Astrocyte (in vitro differentiated cells and primary cell): Measurements from ENCODE around the gene FYCO1. TPM values are rescaled to one million over a fixed set of nuclear protein-coding genes. Genes with fewer than 3 reads are reported as not detected.

Experiments
- DNase-seq: peaks from one replicate; pipeline ENCODE4 v3.0.0-alpha.2; 2010; ENCODE audit warnings: low read depth
- FAIRE-seq: peaks from 2 replicates; lab custom pipeline; 2011; peaks lifted over from hg19 to GRCh38; lab: Jason Lieb, UNC
- H2AFZ ChIP-seq: 2 replicates; pipeline ENCODE4 v1.6.0; 2012; ENCODE audit warnings: low read depth, low read length, inconsistent platforms
- H3K27ac ChIP-seq: 2 replicates; pipeline ENCODE4 v1.5.1; 2011; ENCODE audit warnings: low read depth, low read length, inconsistent platforms
- H3K27me3 ChIP-seq: 2 replicates; pipeline ENCODE4 v1.6.0; 2011; ENCODE audit warnings: low read length, inconsistent platforms; ENCODE audit not compliant: insufficient read depth
- H3K36me3 ChIP-seq: 2 replicates; pipeline ENCODE4 v1.5.1; 2011; ENCODE audit warnings: low read length, inconsistent platforms; ENCODE audit not compliant: insufficient read depth
- H3K4me1 ChIP-seq: 2 replicates; pipeline ENCODE4 v1.5.1; 2011; ENCODE audit warnings: low read length, inconsistent platforms; ENCODE audit not compliant: insufficient read depth
- H3K4me2 ChIP-seq: 2 replicates; pipeline ENCODE4 v1.6.0; 2012; ENCODE audit warnings: low read length, inconsistent platforms
- H3K4me3 ChIP-seq: 2 replicates; pipeline ENCODE4 v1.5.1; 2011; ENCODE audit warnings: low read depth, mild to moderate bottlenecking, low read length, inconsistent platforms; ENCODE audit not compliant: insufficient read depth
- H3K79me2 ChIP-seq: 2 replicates; pipeline ENCODE4 v1.6.0; 2012; ENCODE audit warnings: mild to moderate bottlenecking, low read length, inconsistent platforms; ENCODE audit not compliant: insufficient read depth
- H3K9ac ChIP-seq: 2 replicates; pipeline ENCODE4 v1.6.0; 2012; ENCODE audit warnings: mild to moderate bottlenecking, low read length, inconsistent platforms
- H3K9me3 ChIP-seq: 2 replicates; pipeline ENCODE4 v1.5.1; 2012; ENCODE audit warnings: low read depth, mild to moderate bottlenecking, low read length, inconsistent platforms; ENCODE audit not compliant: insufficient read depth
- H4K20me1 ChIP-seq: 2 replicates; pipeline ENCODE4 v1.6.0; 2012; ENCODE audit warnings: low read length, inconsistent platforms; ENCODE audit not compliant: insufficient read depth
- H3K27ac Mint-ChIP-seq: one replicate; pipeline ENCODE4 v1.8.0; 2021; ENCODE audit warnings: mild to moderate bottlenecking, mixed read lengths; ENCODE audit not compliant: unreplicated experiment
- H3K27me3 Mint-ChIP-seq: one replicate; pipeline ENCODE4 v1.8.0; 2021; ENCODE audit warnings: low read depth, mixed read lengths; ENCODE audit not compliant: unreplicated experiment
- H3K36me3 Mint-ChIP-seq: one replicate; pipeline ENCODE4 v1.8.0; 2021; ENCODE audit warnings: low read depth, mixed read lengths; ENCODE audit not compliant: unreplicated experiment
- H3K4me1 Mint-ChIP-seq: one replicate; pipeline ENCODE4 v1.8.0; 2021; ENCODE audit warnings: low read depth, mixed read lengths; ENCODE audit not compliant: unreplicated experiment
- H3K4me3 Mint-ChIP-seq: one replicate; pipeline ENCODE4 v1.8.0; 2021; ENCODE audit warnings: mild to moderate bottlenecking, moderate library complexity, mixed read lengths; ENCODE audit not compliant: unreplicated experiment
- H3K9me3 Mint-ChIP-seq: one replicate; pipeline ENCODE4 v1.8.0; 2021; ENCODE audit warnings: mild to moderate bottlenecking, mixed read lengths; ENCODE audit not compliant: unreplicated experiment
- EZH2 ChIP-seq: IDR thresholded peaks from 2 replicates; pipeline ENCODE4 v1.6.1; 2012; ENCODE audit warnings: mild to moderate bottlenecking, low read length, inconsistent platforms; ENCODE audit not compliant: insufficient read depth
- total RNA-seq: library from RNA; stranded (reverse); gene quantifications from 2 replicates; pipeline ENCODE4 v1.2.1, GENCODE V29; 2021
- TF ChIP-seq, protein P1 (sequence below): IDR thresholded peaks from 2 replicates; pipeline ENCODE4 v1.5.1; 2011; ENCODE audit warnings: low read depth, mild to moderate bottlenecking, inconsistent platforms, low read length, moderate library complexity; ENCODE audit not compliant: insufficient read depth

The FYCO1 gene
- total RNA-seq, 1 donor from 2014 or later, result 19.7 TPM

DNA sequence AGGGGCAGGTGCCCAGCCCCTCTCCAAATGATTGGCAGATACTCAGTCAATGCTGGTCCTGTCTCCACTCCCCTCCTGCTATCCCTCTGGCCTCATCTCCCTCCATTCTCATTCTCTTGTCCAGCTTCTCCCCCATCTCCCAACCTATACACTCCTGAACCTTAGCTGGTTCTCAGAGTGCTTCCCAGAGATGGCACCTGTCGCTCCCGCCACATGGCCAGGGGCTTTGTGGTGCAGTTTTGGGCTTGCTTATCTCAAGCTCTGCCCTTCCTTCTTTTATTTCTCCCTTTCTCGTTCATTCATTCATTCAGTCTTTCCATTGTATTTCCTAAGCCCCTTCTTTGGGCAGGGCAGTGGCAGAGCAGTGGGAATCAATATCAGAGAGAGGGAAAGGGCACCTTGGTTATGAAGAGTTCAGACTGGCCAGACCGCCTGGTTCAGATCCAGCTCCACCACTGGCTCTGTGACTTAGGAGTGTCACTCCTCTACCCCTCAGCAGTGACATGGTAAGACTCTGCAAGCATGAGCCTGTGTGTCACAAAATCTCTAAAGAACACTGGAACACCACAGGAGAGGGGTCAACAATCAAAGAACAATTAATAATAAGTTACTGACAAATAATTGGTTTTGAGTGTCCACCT, 72.6 kb downstream of the FYCO1 start:
- Mint-ChIP-seq H3K36me3 (peaks cover 39% of the 10 kb centered on the region), H3K27me3 (no peaks in the 10 kb centered on the region)

DNA sequence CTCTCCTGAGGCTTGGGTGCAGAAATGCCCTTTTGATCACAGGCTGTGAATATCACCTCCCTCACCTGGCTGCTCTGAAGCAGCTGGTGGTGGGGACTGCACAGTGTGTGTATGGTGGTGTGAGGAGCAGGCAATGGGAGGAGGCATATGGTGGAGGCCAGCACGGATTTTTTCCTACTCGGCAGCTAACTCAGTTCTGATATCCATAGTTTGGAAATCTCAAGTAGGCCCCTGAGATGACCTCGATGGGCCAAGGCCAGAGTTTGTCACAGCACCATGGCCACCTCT, 73.6 kb downstream of the FYCO1 start:
- H4K20me1 ChIP-seq, result no peaks in the 10 kb centered on the region
- H3K9ac ChIP-seq, result no peak overlapping the region
- H3K9me3 ChIP-seq, result no peaks in the 10 kb centered on the region
- DNase-seq (no peak), FAIRE-seq (no peak)
- no peaks in the 10 kb centered on the region for H3K4me1 ChIP-seq
- no peak overlapping the region for H3K4me3 ChIP-seq
- Mint-ChIP-seq H3K9me3 (no peaks in the 10 kb centered on the region), H3K27ac (no peak overlapping the region), H3K4me1 (no peaks in the 10 kb centered on the region), H3K4me3 (no peak overlapping the region), H3K36me3 (peaks cover 35% of the 10 kb centered on the region), H3K27me3 (no peaks in the 10 kb centered on the region)
- no peak overlapping the region for H3K27ac ChIP-seq
- no peak overlapping the region for H3K4me2 ChIP-seq
- TF ChIP-seq, protein P1, sequence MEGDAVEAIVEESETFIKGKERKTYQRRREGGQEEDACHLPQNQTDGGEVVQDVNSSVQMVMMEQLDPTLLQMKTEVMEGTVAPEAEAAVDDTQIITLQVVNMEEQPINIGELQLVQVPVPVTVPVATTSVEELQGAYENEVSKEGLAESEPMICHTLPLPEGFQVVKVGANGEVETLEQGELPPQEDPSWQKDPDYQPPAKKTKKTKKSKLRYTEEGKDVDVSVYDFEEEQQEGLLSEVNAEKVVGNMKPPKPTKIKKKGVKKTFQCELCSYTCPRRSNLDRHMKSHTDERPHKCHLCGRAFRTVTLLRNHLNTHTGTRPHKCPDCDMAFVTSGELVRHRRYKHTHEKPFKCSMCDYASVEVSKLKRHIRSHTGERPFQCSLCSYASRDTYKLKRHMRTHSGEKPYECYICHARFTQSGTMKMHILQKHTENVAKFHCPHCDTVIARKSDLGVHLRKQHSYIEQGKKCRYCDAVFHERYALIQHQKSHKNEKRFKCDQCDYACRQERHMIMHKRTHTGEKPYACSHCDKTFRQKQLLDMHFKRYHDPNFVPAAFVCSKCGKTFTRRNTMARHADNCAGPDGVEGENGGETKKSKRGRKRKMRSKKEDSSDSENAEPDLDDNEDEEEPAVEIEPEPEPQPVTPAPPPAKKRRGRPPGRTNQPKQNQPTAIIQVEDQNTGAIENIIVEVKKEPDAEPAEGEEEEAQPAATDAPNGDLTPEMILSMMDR, result no peak
- no peak for TF ChIP-seq EZH2
- H3K27me3 ChIP-seq, result no peaks in the 10 kb centered on the region
- H3K36me3 ChIP-seq, result no peaks in the 10 kb centered on the region
- H2AFZ ChIP-seq, result no peak overlapping the region
- H3K79me2 ChIP-seq, result no peaks in the 10 kb centered on the region

More for the DNA sequence above, 72.6 kb downstream of the FYCO1 start:
- H2AFZ ChIP-seq, result no peak overlapping the region
- no peak overlapping the region for H3K4me3 ChIP-seq
- H3K4me2 ChIP-seq, result no peak overlapping the region
- H3K4me1 Mint-ChIP-seq, result peaks cover 10% of the 10 kb centered on the region
- no peak for FAIRE-seq
- no peaks in the 10 kb centered on the region for H3K9me3 ChIP-seq
- no peak overlapping the region for H3K27ac Mint-ChIP-seq
- H3K27me3 ChIP-seq, result no peaks in the 10 kb centered on the region
- TF ChIP-seq, protein P1, result no peak
- no peak for TF ChIP-seq EZH2
- no peaks in the 10 kb centered on the region for H3K9me3 Mint-ChIP-seq
- H3K9ac ChIP-seq, result no peak overlapping the region
- no peak for DNase-seq
- peaks cover 8% of the 10 kb centered on the region for H3K4me1 ChIP-seq
- H3K79me2 ChIP-seq, result no peaks in the 10 kb centered on the region
- no peak overlapping the region for H3K4me3 Mint-ChIP-seq
- no peaks in the 10 kb centered on the region for H4K20me1 ChIP-seq
- H3K36me3 ChIP-seq, result no peaks in the 10 kb centered on the region
- no peak overlapping the region for H3K27ac ChIP-seq

DNA sequence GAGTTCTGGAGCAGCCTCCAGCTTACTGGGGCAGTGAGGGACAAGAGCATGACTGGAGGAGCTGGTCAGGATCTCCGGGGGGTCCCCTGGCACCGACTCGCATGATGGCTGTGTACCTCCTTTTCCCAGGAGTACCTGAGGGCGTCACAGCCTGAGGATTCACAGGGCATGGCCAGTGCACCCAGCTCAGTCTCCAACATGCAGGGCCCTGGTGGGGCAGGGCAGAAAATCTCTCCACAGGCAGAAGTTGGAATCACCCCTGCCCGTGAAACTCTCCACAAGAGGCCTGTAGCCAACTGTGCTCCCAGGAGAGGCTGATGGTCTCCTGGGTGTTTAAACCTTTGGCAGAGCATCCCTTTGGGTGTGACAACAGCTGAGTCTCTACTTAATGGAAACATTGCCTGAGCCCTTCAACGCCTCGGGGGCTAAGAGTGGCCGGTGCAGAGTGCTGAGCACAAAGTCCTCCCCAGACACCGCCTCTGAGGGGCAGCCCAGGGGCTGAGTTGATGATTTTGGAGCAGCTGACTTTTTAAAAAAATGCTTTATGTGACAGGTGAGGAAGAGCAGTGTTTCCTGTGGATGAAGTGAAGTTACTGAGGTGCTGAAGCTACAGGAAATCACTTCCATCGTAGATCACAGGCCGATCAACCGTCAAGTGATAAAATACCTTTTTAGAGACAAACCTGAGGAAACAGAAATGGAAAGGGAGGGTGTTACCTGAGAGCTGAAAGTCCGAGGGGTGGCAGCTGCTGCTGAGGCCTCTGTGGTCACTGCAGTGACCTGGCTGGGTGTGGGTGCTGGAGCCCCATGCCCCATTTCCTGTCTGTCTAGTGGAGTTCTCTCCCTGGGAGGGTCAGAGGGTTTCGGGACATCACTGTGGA, 74.2 kb downstream of the FYCO1 start:
- Histone ChIP-seq H3K9ac (no peak overlapping the region), H3K9me3 (no peaks in the 10 kb centered on the region), H2AFZ (no peak overlapping the region), H3K36me3 (no peaks in the 10 kb centered on the region), H3K4me3 (no peak overlapping the region), H3K27me3 (no peaks in the 10 kb centered on the region), H3K4me2 (no peak overlapping the region), H4K20me1 (no peaks in the 10 kb centered on the region), H3K79me2 (no peaks in the 10 kb centered on the region), H3K4me1 (peaks cover under 1% of the 10 kb centered on the region), H3K27ac (no peak overlapping the region)
- TF ChIP-seq, protein P1, result no peak
- TF ChIP-seq EZH2, result no peak
- Mint-ChIP-seq H3K27ac (no peak overlapping the region), H3K36me3 (peaks cover 35% of the 10 kb centered on the region), H3K4me3 (no peak overlapping the region), H3K27me3 (no peaks in the 10 kb centered on the region), H3K9me3 (no peaks in the 10 kb centered on the region), H3K4me1 (peaks cover 5% of the 10 kb centered on the region)
- DNase-seq (no peak), FAIRE-seq (no peak)
